Left colon (tissue), 2 donors: ENCODE results near the gene PLXDC1. TPM values are rescaled to one million over a fixed set of nuclear protein-coding genes. Genes with fewer than 3 reads are reported as not detected.
"Not testable (repeated sequence)": the region's sequence is repeated elsewhere in the genome, so short reads cannot be mapped to it uniquely, and the experiment has no call there.

Experiments used
- ATAC-seq: fragments of 200-7000 bp; cut with Tn5 transposase; one replicate; pipeline ENCODE4 v1.9.1; 2020; ENCODE audit warnings: mild to moderate bottlenecking, moderate library complexity
- DNase-seq, 2 donors: peaks; one replicate each; pipeline ENCODE4 v3.0.0-alpha.2; 2020
- intact Hi-C, 2 donors: fragments of 100-400 bp; cut with DNase I in 1 of 2; cut with micrococcal nuclease in 1 of 2; formaldehyde crosslinking; loops; one replicate each; pipeline versions ENCODE4 v1.11.2 to v1.14.0; 2022; cut with DNase I, micrococcal nuclease
- total RNA-seq, 2 donors: library from RNA; stranded (reverse); fragmentation: NEBNext Ultra II Directional; extraction: Animal tissue kit (Norgen Biotek cat#: 25700); gene quantifications; one replicate each; pipeline ENCODE4 v1.2.1, GENCODE V29; 2021
- donor health status: DM: no; HTN: no; CAD: no.
- donor health status: DM: yes; HTN: yes; CAD: no.

Gene PLXDC1
- total RNA-seq, 2 donors from 2014 or later = 2.3 to 5.0 TPM

- no peak for DNase-seq
- no peak for ATAC-seq
- intact Hi-C loops = no loop called here
Measured at GRCh38 chr17:39139561-39139960, 11.9 kb downstream of the PLXDC1 start.

GRCh38 chr17:39139161-39139511, 12.3 kb downstream of the PLXDC1 start:
- ATAC-seq (no peak), DNase-seq (no peak)
- intact Hi-C loops = no loop called here

- DNase-seq (no peak), ATAC-seq (no peak)
- intact Hi-C loops = no loop called here
Measured at GRCh38 chr17:39138431-39139160, 12.8 kb downstream of the PLXDC1 start.

GRCh38 chr17:39134878-39135277, 16.6 kb downstream of the PLXDC1 start:
- DNase-seq (no peak), ATAC-seq (no peak)
- intact Hi-C loops = no loop called here

GRCh38 chr17:39132192-39132610, 19.2 kb downstream of the PLXDC1 start:
- DNase-seq = no peak
- intact Hi-C loops = no loop called here
- no peak for ATAC-seq

GRCh38 chr17:39131616-39132015, 19.8 kb downstream of the PLXDC1 start:
- ATAC-seq (no peak), DNase-seq (no peak)
- intact Hi-C loops = no loop called here

GRCh38 chr17:39130205-39130604, 21.2 kb downstream of the PLXDC1 start:
- no peak for DNase-seq
- no peak for ATAC-seq
- intact Hi-C loops = no loop called here

- DNase-seq, ATAC-seq, intact Hi-C loops: not testable (repeated sequence)
Measured at GRCh38 chr17:39129544-39129943, 21.9 kb downstream of the PLXDC1 start.

GRCh38 chr17:39126436-39126835, 25.0 kb downstream of the PLXDC1 start:
- ATAC-seq (no peak), DNase-seq (no peak)
- intact Hi-C loops = no loop called here

GRCh38 chr17:39125143-39125875, 26.1 kb downstream of the PLXDC1 start:
- ATAC-seq (no peak), DNase-seq (no peak)
- intact Hi-C loops = no loop called here

- DNase-seq = no peak
- intact Hi-C loops = no loop called here
- ATAC-seq = no peak
Measured at GRCh38 chr17:39123627-39124026, 27.8 kb downstream of the PLXDC1 start.

GRCh38 chr17:39122991-39123390, 28.4 kb downstream of the PLXDC1 start:
- no peak for DNase-seq
- intact Hi-C loops = no loop called here
- ATAC-seq = no peak

GRCh38 chr17:39121919-39122318, 29.5 kb downstream of the PLXDC1 start:
- ATAC-seq, intact Hi-C loops, DNase-seq: not testable (repeated sequence)

GRCh38 chr17:39118674-39119419, 32.6 kb downstream of the PLXDC1 start:
- no peak for DNase-seq
- ATAC-seq = no peak
- intact Hi-C loops = no loop called here

GRCh38 chr17:39116224-39116623, 35.2 kb downstream of the PLXDC1 start:
- no peak for ATAC-seq
- intact Hi-C loops = no loop called here
- no peak for DNase-seq

- intact Hi-C loops = no loop called here
- ATAC-seq = no peak
- no peak for DNase-seq
Measured at GRCh38 chr17:39115135-39115534, 36.3 kb downstream of the PLXDC1 start.

- intact Hi-C loops = no loop called here
- ATAC-seq = no peak
- DNase-seq = peak in 1 of 2 donors; percentile 36
Measured at GRCh38 chr17:39114723-39115122, 36.7 kb downstream of the PLXDC1 start.

- intact Hi-C loops = no loop called here
- no peak for DNase-seq
- ATAC-seq = no peak
Measured at GRCh38 chr17:39113871-39114270, 37.6 kb downstream of the PLXDC1 start.

GRCh38 chr17:39110435-39111136, 40.9 kb downstream of the PLXDC1 start:
- intact Hi-C loops = no loop called here

More at GRCh38 chr17:39110435-39111136, 40.9 kb downstream of the PLXDC1 start:
- DNase-seq = no peak
- no peak for ATAC-seq
